SK-N-SH treated with all-trans-retinoic acid at 6 μM for 48 hours (cell line): ENCODE results near the gene AMER2.

Experiments
- BACH2 ChIP-seq: fragments of 250-450 bp; sonication (Bioruptor Pico); IDR thresholded peaks from 2 replicates; pipeline ENCODE4 v1.9.0; 2021; ENCODE audit warnings: mild to moderate bottlenecking, borderline replicate concordance
- ESRRG ChIP-seq: fragments of 250-450 bp; sonication (Bioruptor Pico); IDR thresholded peaks from 2 replicates; pipeline ENCODE4 v1.6.1; 2021; ENCODE audit warnings: mild to moderate bottlenecking
- ISL1 ChIP-seq: fragments of 250-450 bp; sonication (Bioruptor Pico); IDR thresholded peaks from 2 replicates; pipeline ENCODE4 v2.1.2; 2022; ENCODE audit warnings: mild to moderate bottlenecking, moderate library complexity
- PPARA ChIP-seq: fragments of 250-450 bp; sonication (Bioruptor Pico); IDR thresholded peaks from 2 replicates; pipeline ENCODE4 v1.5.0; 2020; ENCODE audit warnings: mild to moderate bottlenecking, borderline replicate concordance
- ZFP3 ChIP-seq: fragments of 250-450 bp; sonication (Bioruptor Pico); IDR thresholded peaks from 2 replicates; pipeline ENCODE4 v1.5.0; 2020; ENCODE audit warnings: mild to moderate bottlenecking, moderate library complexity
- ZFP30 ChIP-seq: fragments of 450-650 bp; formaldehyde crosslinking; IDR thresholded peaks from 2 replicates; pipeline ENCODE4 v1.5.0; 2022; ENCODE audit warnings: mild to moderate bottlenecking, moderate library complexity
- ZNF8 ChIP-seq: fragments of 450-650 bp; formaldehyde crosslinking; IDR thresholded peaks from 2 replicates; pipeline ENCODE4 v1.5.0; 2020; ENCODE audit warnings: mild to moderate bottlenecking, moderate library complexity
- TF ChIP-seq, protein P1 (sequence below): fragments of 250-450 bp; sonication (Bioruptor Pico); IDR thresholded peaks from 2 replicates; pipeline ENCODE4 v1.5.1; 2020; ENCODE audit warnings: low read depth, mild to moderate bottlenecking, moderate library complexity

DNA sequence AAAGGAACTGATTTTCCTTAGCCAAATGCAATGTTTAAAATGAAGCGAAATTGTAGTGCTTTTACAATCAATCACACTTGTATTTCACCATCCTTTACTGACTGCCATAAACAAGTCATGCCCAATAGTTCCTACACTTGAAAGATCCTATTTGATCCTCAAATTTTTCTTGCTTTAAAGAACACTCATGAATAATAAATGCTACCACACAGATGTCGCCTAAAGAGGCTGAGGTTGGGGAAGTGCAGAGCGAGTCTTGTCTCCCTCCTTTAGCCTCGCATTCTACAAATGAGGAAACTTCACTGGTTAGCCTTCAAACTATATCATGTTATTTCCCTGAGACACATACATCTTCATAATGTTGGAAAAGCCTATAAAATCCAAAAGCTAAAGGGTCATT, 18.7 kb upstream of the AMER2 start:
- no peak for TF ChIP-seq ZNF8 (CRISPR knock-in tag)
- TF ChIP-seq PPARA, result no peak
- TF ChIP-seq ISL1 (CRISPR knock-in tag), result no peak
- TF ChIP-seq, protein P1, sequence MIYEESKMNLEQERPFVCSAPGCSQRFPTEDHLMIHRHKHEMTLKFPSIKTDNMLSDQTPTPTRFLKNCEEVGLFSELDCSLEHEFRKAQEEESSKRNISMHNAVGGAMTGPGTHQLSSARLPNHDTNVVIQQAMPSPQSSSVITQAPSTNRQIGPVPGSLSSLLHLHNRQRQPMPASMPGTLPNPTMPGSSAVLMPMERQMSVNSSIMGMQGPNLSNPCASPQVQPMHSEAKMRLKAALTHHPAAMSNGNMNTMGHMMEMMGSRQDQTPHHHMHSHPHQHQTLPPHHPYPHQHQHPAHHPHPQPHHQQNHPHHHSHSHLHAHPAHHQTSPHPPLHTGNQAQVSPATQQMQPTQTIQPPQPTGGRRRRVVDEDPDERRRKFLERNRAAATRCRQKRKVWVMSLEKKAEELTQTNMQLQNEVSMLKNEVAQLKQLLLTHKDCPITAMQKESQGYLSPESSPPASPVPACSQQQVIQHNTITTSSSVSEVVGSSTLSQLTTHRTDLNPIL (CRISPR knock-in tag), result no peak
- TF ChIP-seq ZFP3 (CRISPR knock-in tag), result no peak
- TF ChIP-seq BACH2 (CRISPR knock-in tag), result no peak
- no peak for TF ChIP-seq ESRRG (CRISPR knock-in tag)
- no peak for TF ChIP-seq ZFP30 (CRISPR knock-in tag)
